H9 (cell line): ENCODE measurements around the gene PTCD1. TPM values are rescaled to one million over a fixed set of nuclear protein-coding genes. Genes with fewer than 3 reads are reported as not detected.

ENCODE experiments used
- DNase-seq: peaks from one replicate; pipeline ENCODE4 v3.0.0-alpha.2; 2017
- H2AFZ ChIP-seq: one replicate; pipeline ENCODE4 v1.6.1; 2013; ENCODE audit warnings: mild to moderate bottlenecking, low read length, control low read depth, moderate library complexity
- H2AK5ac ChIP-seq: 2 replicates; pipeline ENCODE4 v1.6.1; 2013; ENCODE audit warnings: low read length, control low read depth, mixed read lengths; ENCODE audit not compliant: insufficient read length
- H2BK120ac ChIP-seq: one replicate; pipeline ENCODE4 v1.6.1; 2013; ENCODE audit warnings: low read depth, mild to moderate bottlenecking, low read length, control low read depth, inconsistent platforms; ENCODE audit not compliant: poor library complexity, severe bottlenecking
- H2BK12ac ChIP-seq: 2 replicates; pipeline ENCODE4 v1.6.1; 2013; ENCODE audit warnings: low read length, control low read depth, mixed read lengths, low read depth; ENCODE audit not compliant: insufficient read length
- H2BK15ac ChIP-seq: 2 replicates; pipeline ENCODE4 v1.6.1; 2013; ENCODE audit warnings: low read depth, low read length, control low read depth
- H2BK20ac ChIP-seq: one replicate; pipeline ENCODE4 v1.6.1; 2013; ENCODE audit warnings: low read depth, mild to moderate bottlenecking, low read length, control low read depth, inconsistent platforms; ENCODE audit not compliant: poor library complexity, severe bottlenecking
- H2BK5ac ChIP-seq: 2 replicates; pipeline ENCODE4 v1.6.1; 2013; ENCODE audit warnings: low read length, control low read depth, mixed read lengths; ENCODE audit not compliant: insufficient read length
- H3K14ac ChIP-seq: 2 replicates; pipeline ENCODE4 v1.6.1; 2013; ENCODE audit warnings: low read length, control low read depth; ENCODE audit not compliant: insufficient read depth
- H3K18ac ChIP-seq: 2 replicates; pipeline ENCODE4 v1.6.1; 2013; ENCODE audit warnings: low read depth, mild to moderate bottlenecking, mixed read lengths, low read length, control low read depth; ENCODE audit not compliant: insufficient read length
- H3K23ac ChIP-seq: 2 replicates; pipeline ENCODE4 v1.6.1; 2013; ENCODE audit warnings: low read length, control low read depth, mixed read lengths, low read depth; ENCODE audit not compliant: insufficient read length
- H3K23me2 ChIP-seq: 2 replicates; pipeline ENCODE4 v1.6.1; 2013; ENCODE audit warnings: low read depth, mild to moderate bottlenecking, mixed read lengths, low read length, control low read depth; ENCODE audit not compliant: insufficient read length, poor library complexity, severe bottlenecking
- H3K27ac ChIP-seq: 2 replicates; pipeline ENCODE4 v1.5.1; 2013; ENCODE audit warnings: low read length, control low read depth, mixed read lengths, low read depth; ENCODE audit not compliant: insufficient read length
- H3K27me3 ChIP-seq: 2 replicates; pipeline ENCODE4 v1.6.1; 2013; ENCODE audit warnings: low read length, control low read depth, inconsistent platforms; ENCODE audit not compliant: insufficient read depth
- H3K4ac ChIP-seq: 2 replicates; pipeline ENCODE4 v1.6.1; 2013; ENCODE audit warnings: low read depth, mild to moderate bottlenecking, control low read depth, inconsistent platforms, low read length, moderate library complexity
- H3K4me1 ChIP-seq: 2 replicates; pipeline ENCODE4 v1.6.1; 2013; ENCODE audit warnings: low read length, control low read depth, inconsistent platforms; ENCODE audit not compliant: insufficient read depth
- H3K4me2 ChIP-seq: 2 replicates; pipeline ENCODE4 v1.6.1; 2013; ENCODE audit warnings: low read length, control low read depth, mixed read lengths; ENCODE audit not compliant: insufficient read length, insufficient read depth
- H3K56ac ChIP-seq: 2 replicates; pipeline ENCODE4 v1.6.1; 2013; ENCODE audit warnings: low read depth, mild to moderate bottlenecking, mixed read lengths, low read length, control low read depth; ENCODE audit not compliant: insufficient read length
- H3K79me1 ChIP-seq: 2 replicates; pipeline ENCODE4 v1.6.1; 2013; ENCODE audit warnings: low read depth, mild to moderate bottlenecking, moderate library complexity, low read length, control low read depth, inconsistent platforms; ENCODE audit not compliant: insufficient read depth, poor library complexity, severe bottlenecking
- H3K79me2 ChIP-seq: 2 replicates; pipeline ENCODE4 v1.6.1; 2013; ENCODE audit warnings: low read length, control low read depth, inconsistent platforms; ENCODE audit not compliant: insufficient read depth
- H3K9ac ChIP-seq: 2 replicates; pipeline ENCODE4 v1.6.1; 2013; ENCODE audit warnings: low read length, control low read depth, mixed read lengths; ENCODE audit not compliant: insufficient read length; ENCODE audit errors: extremely low read depth
- H3K9me3 ChIP-seq: one replicate; pipeline ENCODE4 v1.6.1; 2013; ENCODE audit warnings: low read depth, low read length, inconsistent platforms; ENCODE audit not compliant: control insufficient read depth
- H3T11ph ChIP-seq: one replicate; pipeline ENCODE4 v1.6.1; 2013; ENCODE audit warnings: mild to moderate bottlenecking, low read length, control low read depth, inconsistent platforms
- H4K20me1 ChIP-seq: one replicate; pipeline ENCODE4 v1.6.1; 2013; ENCODE audit not compliant: control insufficient read depth, insufficient read length, insufficient read depth
- H4K5ac ChIP-seq: 2 replicates; pipeline ENCODE4 v1.6.1; 2013; ENCODE audit warnings: low read depth, mild to moderate bottlenecking, mixed read lengths, low read length, control low read depth; ENCODE audit not compliant: insufficient read length
- H4K8ac ChIP-seq: replicated peaks from 2 replicates; pipeline ENCODE4 v1.6.1; 2013; ENCODE audit warnings: low read length, control low read depth, mixed read lengths, low read depth; ENCODE audit not compliant: insufficient read length
- H4K91ac ChIP-seq: 2 replicates; pipeline ENCODE4 v1.6.1; 2013; ENCODE audit warnings: low read depth, mild to moderate bottlenecking, moderate library complexity, mixed read lengths, low read length, control low read depth; ENCODE audit not compliant: insufficient read length
- H3K27ac Mint-ChIP-seq, 3 experiments: 2 replicates in 2 of 3; 3 replicates in 1 of 3; pipeline ENCODE4 v1.8.0; 2020 to 2021; ENCODE audit warnings: mixed read lengths in 3 of 3, mild to moderate bottlenecking in 1 of 3, moderate library complexity in 1 of 3
- H3K27me3 Mint-ChIP-seq: 2 replicates; pipeline ENCODE4 v1.8.0; 2021; ENCODE audit warnings: low read depth, mild to moderate bottlenecking, moderate library complexity, mixed read lengths
- H3K36me3 Mint-ChIP-seq, 3 experiments: 2 replicates in 2 of 3; 3 replicates in 1 of 3; pipeline ENCODE4 v1.8.0; 2020 to 2021; ENCODE audit warnings: low read depth in 3 of 3, mixed read lengths in 3 of 3; ENCODE audit not compliant: insufficient read depth in 1 of 3
- H3K4me1 Mint-ChIP-seq, 2 experiments: 2 replicates each; pipeline ENCODE4 v1.8.0; 2020; ENCODE audit warnings: mixed read lengths in 2 of 2
- H3K4me3 Mint-ChIP-seq, 2 experiments: 2 replicates in 1 of 2; 3 replicates in 1 of 2; pipeline ENCODE4 v1.8.0; 2020 to 2021; ENCODE audit warnings: mild to moderate bottlenecking in 2 of 2, mixed read lengths in 2 of 2, moderate library complexity in 1 of 2
- H3K9me3 Mint-ChIP-seq, 2 experiments: 2 replicates in 1 of 2; 3 replicates in 1 of 2; pipeline ENCODE4 v1.8.0; 2020; ENCODE audit warnings: mild to moderate bottlenecking in 2 of 2, mixed read lengths in 2 of 2, moderate library complexity in 1 of 2
- CTCF ChIP-seq: fragments of 200-600 bp; sonication (generic); conservative IDR thresholded peaks from 3 replicates; pipeline ENCODE4 v1.8.0; 2021; ENCODE audit warnings: antibody characterized with exemption, mild to moderate bottlenecking
- WGBS: extraction: QIAGEN DNeasy Blood & Tissue Kit; methylation state at CpG from one replicate; pipeline ENCODE4 v1.1.7; 2013; ENCODE audit warnings: missing lambda C conversion rate, low lambda C conversion rate, mixed read lengths; ENCODE audit not compliant: insufficient read length; ENCODE audit errors: extremely low coverage; 5-methylcytosine and 5-hydroxymethylcytosine counted together
- total RNA-seq: library from RNA; stranded (reverse); gene quantifications from 2 replicates; pipeline ENCODE4 v1.2.1, GENCODE V29; 2021

The PTCD1 gene
- total RNA-seq, 1 experiment from 2014 or later: 12.8 TPM

- Histone ChIP-seq H3T11ph (no peak overlapping the region), H2AK5ac (no peak overlapping the region), H2BK5ac (no peak overlapping the region), H3K79me2 (peaks cover 21% of the 10 kb centered on the region; the same call in 1 of the 2 replicates), H3K27ac (no peak overlapping the region), H3K9ac (no peak overlapping the region), H3K79me1 (peaks cover 3% of the 10 kb centered on the region), H2BK15ac (no peak overlapping the region), H3K4ac (no peak overlapping the region), H3K18ac (no peak overlapping the region), H4K5ac (no peak overlapping the region), H2BK20ac (no peak overlapping the region), H2AFZ (no peak overlapping the region), H3K27me3 (no peaks in the 10 kb centered on the region), H3K23me2 (peaks cover 9% of the 10 kb centered on the region), H3K23ac (no peak overlapping the region), H2BK120ac (no peak overlapping the region), H4K20me1 (no peaks in the 10 kb centered on the region), H2BK12ac (no peak overlapping the region), H3K4me1 (no peaks in the 10 kb centered on the region; the same call in 1 of the 2 replicates), H3K9me3 (no peaks in the 10 kb centered on the region), H3K56ac (no peak overlapping the region), H3K14ac (no peak overlapping the region), H4K8ac (no peak overlapping the region), H4K91ac (no peak overlapping the region), H3K4me2 (no peak overlapping the region)
- TF ChIP-seq CTCF: no peak
- WGBS: no CpG with 5 or more reads among the region's 29 CpGs
- Mint-ChIP-seq H3K4me1 (peaks cover 17 to 29% of the 10 kb centered on the region in 2 experiments), H3K9me3 (peaks cover 0 to 2% of the 10 kb centered on the region in 2 experiments; a peak in 1 of 5 replicates), H3K27me3 (peaks cover 2% of the 10 kb centered on the region), H3K36me3 (peaks cover 8 to 15% (median 9%) of the 10 kb centered on the region in 3 experiments), H3K27ac (no peak overlapping the region; a peak in 1 of 7 replicates), H3K4me3 (peak overlapping the region; percentile 22 to 53; a peak in 4 of 5 replicates)
- no peak for DNase-seq
Measured at GRCh38 chr7:99468336-99468918, 29.8 kb upstream of the PTCD1 start.
